Pancreas (tissue), 10 donors: Measurements from ENCODE around the gene GPR3. TPM values are rescaled to one million over a fixed set of nuclear protein-coding genes. Genes with fewer than 3 reads are reported as not detected.

ENCODE experiments used
- ATAC-seq, 4 donors: fragments of 200-7000 bp; cut with Tn5 transposase; one replicate each; pipeline versions ENCODE4 v1.8.0 to v1.9.1; 2020; ENCODE audit warnings: mild to moderate bottlenecking in 4 of 4, moderate library complexity in 4 of 4
- DNase-seq, 6 donors: peaks; one replicate each; pipeline ENCODE4 v3.0.0-alpha.2; 2020
- FAIRE-seq: peaks from 2 replicates; lab custom pipeline; 2012; peaks lifted over from hg19 to GRCh38; lab: Jason Lieb, UNC
- H3K27ac ChIP-seq, 4 donors: fragments of 200-600 bp; sonication (generic); 1 replicate in 3 of 4; 2 replicates in 1 of 4; pipeline versions ENCODE4 v1.5.0 to v1.8.0; 2020
- H3K27me3 ChIP-seq, 4 donors: fragments of 200-600 bp; one replicate each; pipeline ENCODE4 v1.8.0; 2021
- H3K36me3 ChIP-seq, 3 donors: fragments of 200-600 bp; sonication (generic) in 1 of 3; one replicate each; pipeline versions ENCODE4 v1.5.0 to v1.8.0; 2020 to 2021
- H3K4me1 ChIP-seq, 3 donors: fragments of 200-600 bp; one replicate each; pipeline ENCODE4 v1.8.0; 2021
- H3K4me3 ChIP-seq, 4 donors: fragments of 200-600 bp; sonication (generic) in 2 of 4; one replicate each; pipeline versions ENCODE4 v1.5.0 to v1.8.0; 2020 to 2021
- H3K9me3 ChIP-seq, 4 donors: fragments of 200-600 bp; one replicate each; pipeline ENCODE4 v1.8.0; 2021
- WGBS, 2 donors: extraction: QIAGEN DNeasy Blood & Tissue Kit; methylation state at CpG; one replicate each; pipeline ENCODE4 v1.1.7; 2013; 5-methylcytosine and 5-hydroxymethylcytosine counted together
- intact Hi-C, 3 donors: fragments of 100-400 bp; cut with DNase I; formaldehyde crosslinking; loops; one replicate each; pipeline versions ENCODE4 v1.11.1 to v1.14.2; 2022
- polyA plus RNA-seq, 2 donors: library from polyadenylated mRNA; stranded (reverse); fragments of 200-250 nt; gene quantifications; one replicate each; pipeline ENCODE4 v1.2.3, GENCODE V29; 2013
- total RNA-seq, 6 donors: library from RNA; stranded (reverse); fragmentation: NEBNext Ultra II Directional in 4 of 6; extraction: Animal tissue kit (Norgen Biotek cat#: 25700) in 4 of 6; gene quantifications; one replicate each; pipeline versions ENCODE4 v1.2.1 to v1.2.4, GENCODE V29; 2021 to 2023
- TF ChIP-seq, protein P1 (sequence below), 4 donors: fragments of 200-600 bp; sonication (generic) in 3 of 4; IDR thresholded peaks; one replicate each; pipeline versions ENCODE4 v1.5.0 to v1.8.0; 2021; ENCODE audit warnings: antibody characterized with exemption in 4 of 4
- donor health status: healthy with polysubstance abuse.
- donor health status: DM: no; HTN: no; CAD: no; lungs with moderate emphysema.
- donor health status: DM: no; HTN: no; CAD: no.
- donor health status: control.
- donor health status: control.
- donor health status: Bipolar disorder and iron deficiency.
- donor health status: DM: yes; HTN: yes; CAD: no.
- donor health status: DM: no; HTN: no; CAD: no.
- donor health status: DM: no; HTN: no; CAD: no.
- donor health status: DM: yes; HTN: yes; CAD: no.

The GPR3 gene
- total and polyA plus RNA-seq, 8 donors: 0.09 to 0.52 (median 0.28) TPM; not detected in 3

DNA sequence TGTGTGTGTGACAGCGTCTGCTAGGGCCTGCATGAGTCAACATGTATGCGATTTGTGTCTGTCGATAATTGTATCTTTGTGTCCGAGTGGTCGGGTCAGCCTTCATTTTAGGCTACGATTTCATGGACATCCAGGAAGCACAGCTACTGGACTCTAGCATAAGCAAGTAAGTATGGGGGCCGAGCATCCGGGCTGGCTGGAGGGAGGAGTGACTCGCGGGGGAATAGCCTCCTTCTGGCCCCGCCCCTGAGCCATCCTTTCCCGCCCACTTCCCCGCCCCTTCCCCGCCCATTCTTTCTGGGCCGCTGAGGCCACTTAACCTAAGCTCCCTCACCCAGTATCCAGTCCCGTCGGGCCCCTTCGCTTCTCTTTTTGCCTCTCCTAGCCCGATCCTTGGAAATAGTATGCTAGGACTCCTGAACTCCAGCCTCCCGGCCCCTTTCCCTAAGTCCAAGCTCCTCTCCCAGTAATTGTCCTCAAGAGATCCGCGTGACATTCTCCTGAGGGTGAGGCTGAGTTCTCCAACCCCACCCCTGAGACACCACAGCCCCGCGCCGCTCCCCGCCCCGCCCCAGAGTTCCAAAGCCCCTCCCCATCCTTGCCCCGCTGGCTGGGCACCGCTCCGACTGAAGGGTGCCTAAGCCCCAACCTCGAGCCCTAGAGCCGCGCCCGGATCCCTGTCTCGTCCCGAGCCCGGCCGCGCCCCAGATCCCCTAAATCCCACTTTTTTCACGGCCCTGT, 26.9 kb upstream of the GPR3 start:
- peak overlapping the region; percentile 63 to 94 (median 84) for H3K27ac ChIP-seq
- no peak for FAIRE-seq
- peak; percentile 76 to 92 (median 88) for DNase-seq
- intact Hi-C loops: no loop called here
- WGBS, 2 donors: 4% methylated on average over 39 to 40 of the region's 40 CpGs
- no peaks in the 10 kb centered on the region for H3K27me3 ChIP-seq
- no peaks in the 10 kb centered on the region for H3K36me3 ChIP-seq
- TF ChIP-seq, protein P1, sequence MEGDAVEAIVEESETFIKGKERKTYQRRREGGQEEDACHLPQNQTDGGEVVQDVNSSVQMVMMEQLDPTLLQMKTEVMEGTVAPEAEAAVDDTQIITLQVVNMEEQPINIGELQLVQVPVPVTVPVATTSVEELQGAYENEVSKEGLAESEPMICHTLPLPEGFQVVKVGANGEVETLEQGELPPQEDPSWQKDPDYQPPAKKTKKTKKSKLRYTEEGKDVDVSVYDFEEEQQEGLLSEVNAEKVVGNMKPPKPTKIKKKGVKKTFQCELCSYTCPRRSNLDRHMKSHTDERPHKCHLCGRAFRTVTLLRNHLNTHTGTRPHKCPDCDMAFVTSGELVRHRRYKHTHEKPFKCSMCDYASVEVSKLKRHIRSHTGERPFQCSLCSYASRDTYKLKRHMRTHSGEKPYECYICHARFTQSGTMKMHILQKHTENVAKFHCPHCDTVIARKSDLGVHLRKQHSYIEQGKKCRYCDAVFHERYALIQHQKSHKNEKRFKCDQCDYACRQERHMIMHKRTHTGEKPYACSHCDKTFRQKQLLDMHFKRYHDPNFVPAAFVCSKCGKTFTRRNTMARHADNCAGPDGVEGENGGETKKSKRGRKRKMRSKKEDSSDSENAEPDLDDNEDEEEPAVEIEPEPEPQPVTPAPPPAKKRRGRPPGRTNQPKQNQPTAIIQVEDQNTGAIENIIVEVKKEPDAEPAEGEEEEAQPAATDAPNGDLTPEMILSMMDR (IDR thresholded peaks at IDR 0.05): no peak
- peak; percentile 80 to 88 (median 82) for ATAC-seq
- H3K9me3 ChIP-seq: no peaks in the 10 kb centered on the region
- H3K4me1 ChIP-seq: peaks cover 0 to 11% (median 4%) of the 10 kb centered on the region in 3 donors
- peak overlapping the region; percentile 45 to 84 (median 60) for H3K4me3 ChIP-seq

- no peak for FAIRE-seq
- intact Hi-C loops: no loop called here
Measured at GRCh38 chr1:27366113-27366410, 26.4 kb upstream of the GPR3 start.

GRCh38 chr1:27366411-27367159, 25.8 kb upstream of the GPR3 start, which contains the start of gene MAP3K6:
TSS of gene MAP3K6 (minus strand) at chr1:27366961. CDS start at chr1:27366597, 364 bp downstream.
- intact Hi-C loops: no loop called here
- Histone ChIP-seq H3K27ac (peak within 1 kb of the TSS; percentile 63 to 94 (median 86)), H3K27me3 (no peaks in the 10 kb centered on the region), H3K9me3 (no peaks in the 10 kb centered on the region), H3K4me3 (peak within 1 kb of the TSS; percentile 45 to 84 (median 60)), H3K36me3 (no peaks in the 10 kb centered on the region), H3K4me1 (peaks cover 0 to 11% (median 4%) of the 10 kb centered on the region in 3 donors)
- ATAC-seq: peak; percentile 73 to 85 (median 82)
- TF ChIP-seq, protein P1 (IDR thresholded peaks at IDR 0.05): no peak
- 0 to 1% methylated on average over 29 to 67 of the region's 67 CpGs for whole genome bisulfite sequencing, 2 donors
- no peak for FAIRE-seq
- DNase-seq: peak; percentile 80 to 94 (median 85)

More at GRCh38 chr1:27366113-27366410, 26.4 kb upstream of the GPR3 start:
- H3K36me3 ChIP-seq: no peaks in the 10 kb centered on the region
- peak overlapping the region; percentile 45 to 84 (median 60) for H3K4me3 ChIP-seq
- H3K9me3 ChIP-seq: no peaks in the 10 kb centered on the region
- H3K27me3 ChIP-seq: no peaks in the 10 kb centered on the region
- DNase-seq (peak; percentile 63 to 88 (median 82)), ATAC-seq (peak; percentile 49 to 64 (median 56))
- TF ChIP-seq, protein P1 (IDR thresholded peaks at IDR 0.05): no peak
- 0 to 1% methylated on average over 20 to 30 of the region's 30 CpGs for whole genome bisulfite sequencing, 2 donors
- peak overlapping the region; percentile 63 to 94 (median 84) for H3K27ac ChIP-seq
- H3K4me1 ChIP-seq: peaks cover 0 to 11% (median 4%) of the 10 kb centered on the region in 3 donors

GRCh38 chr1:27367160-27367650, 25.2 kb upstream of the GPR3 start:
- ATAC-seq: no peak
- H3K4me1 ChIP-seq: peaks cover 0 to 11% (median 4%) of the 10 kb centered on the region in 3 donors

More at GRCh38 chr1:27367160-27367650, 25.2 kb upstream of the GPR3 start:
- intact Hi-C loops: no loop called here
- no peaks in the 10 kb centered on the region for H3K36me3 ChIP-seq
- TF ChIP-seq, protein P1 (IDR thresholded peaks at IDR 0.05): no peak
- DNase-seq: no peak
- WGBS, 2 donors: 36 to 42% methylated on average over 8 of the region's 8 CpGs
- H3K27me3 ChIP-seq: no peaks in the 10 kb centered on the region
- H3K9me3 ChIP-seq: no peaks in the 10 kb centered on the region
- H3K27ac ChIP-seq: peak overlapping the region; percentile 63 to 94 (median 86)
- H3K4me3 ChIP-seq: peak overlapping the region in 3 of 4 donors; percentile 59 to 84 (median 61)
- no peak for FAIRE-seq
